ENCODE measurements around the gene BIN1. TPM values are rescaled to one million over a fixed set of nuclear protein-coding genes. Genes with fewer than 3 reads are reported as not detected.

Gene BIN1
- total RNA-seq, 1 experiment from 2014 or later: 34.1 TPM

DNA sequence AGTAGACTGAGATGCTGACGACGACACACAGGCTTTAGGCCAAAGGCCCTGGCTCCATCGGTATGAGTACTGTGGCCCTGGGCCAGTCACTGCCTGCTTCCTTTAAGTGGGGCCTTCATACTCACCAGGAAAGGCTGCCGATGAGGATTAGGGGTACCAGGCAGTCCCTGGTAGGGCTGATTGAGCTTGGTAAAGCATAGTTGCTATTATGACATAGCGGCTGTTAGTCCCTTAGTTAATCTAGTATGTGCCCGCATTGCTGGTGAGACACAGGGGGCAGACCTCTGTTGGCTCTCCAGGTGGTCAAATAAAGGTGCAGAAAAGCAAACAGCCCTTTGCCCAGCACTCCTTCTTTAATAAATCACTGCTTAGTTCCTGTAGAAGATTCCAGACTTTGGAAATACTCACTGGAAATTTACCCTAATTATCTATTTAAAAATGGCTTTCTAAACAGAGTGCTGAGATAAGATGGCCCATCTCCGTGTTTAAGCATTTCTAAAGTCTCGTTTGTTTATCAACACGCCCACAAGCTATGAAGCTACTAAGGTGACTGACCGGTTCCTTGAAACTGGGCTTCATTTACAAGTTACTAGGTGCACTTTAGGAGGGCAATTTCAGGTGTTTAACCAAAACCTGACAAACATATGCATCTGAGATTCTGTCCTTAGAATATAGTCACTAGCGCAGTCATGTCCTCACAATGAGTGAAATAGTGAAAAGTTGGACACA is 8.7 kb upstream of the BIN1 start:
- no TSS peak for BruUV-seq (replicated peaks)
- H3K4me3 ChIP-seq (ENCODE audit: low read depth, low read length, poor library complexity, severe bottlenecking): no peak overlapping the region
- H3K27ac ChIP-seq (ENCODE audit: low read depth, low read length, poor library complexity, severe bottlenecking): no peak overlapping the region
- no peaks in the 10 kb centered on the region for H3K4me1 ChIP-seq (ENCODE audit: insufficient read depth, low read length, poor library complexity, severe bottlenecking)
- no peaks in the 10 kb centered on the region for H3K36me3 ChIP-seq (ENCODE audit: insufficient read depth, low read length, poor library complexity, severe bottlenecking)
- peaks cover 9% of the 10 kb centered on the region for H3K27me3 ChIP-seq (replicated peaks; ENCODE audit: insufficient read depth, low read depth, low read length, poor library complexity)
- no peaks in the 10 kb centered on the region for H3K9me3 ChIP-seq (ENCODE audit: low read depth, low read length, poor library complexity, severe bottlenecking)
- TF ChIP-seq EZH2 (IDR thresholded peaks at IDR 0.05; ENCODE audit: borderline replicate concordance, low read depth, low read length, poor library complexity, severe bottlenecking): no peak
- TF ChIP-seq, protein P1, sequence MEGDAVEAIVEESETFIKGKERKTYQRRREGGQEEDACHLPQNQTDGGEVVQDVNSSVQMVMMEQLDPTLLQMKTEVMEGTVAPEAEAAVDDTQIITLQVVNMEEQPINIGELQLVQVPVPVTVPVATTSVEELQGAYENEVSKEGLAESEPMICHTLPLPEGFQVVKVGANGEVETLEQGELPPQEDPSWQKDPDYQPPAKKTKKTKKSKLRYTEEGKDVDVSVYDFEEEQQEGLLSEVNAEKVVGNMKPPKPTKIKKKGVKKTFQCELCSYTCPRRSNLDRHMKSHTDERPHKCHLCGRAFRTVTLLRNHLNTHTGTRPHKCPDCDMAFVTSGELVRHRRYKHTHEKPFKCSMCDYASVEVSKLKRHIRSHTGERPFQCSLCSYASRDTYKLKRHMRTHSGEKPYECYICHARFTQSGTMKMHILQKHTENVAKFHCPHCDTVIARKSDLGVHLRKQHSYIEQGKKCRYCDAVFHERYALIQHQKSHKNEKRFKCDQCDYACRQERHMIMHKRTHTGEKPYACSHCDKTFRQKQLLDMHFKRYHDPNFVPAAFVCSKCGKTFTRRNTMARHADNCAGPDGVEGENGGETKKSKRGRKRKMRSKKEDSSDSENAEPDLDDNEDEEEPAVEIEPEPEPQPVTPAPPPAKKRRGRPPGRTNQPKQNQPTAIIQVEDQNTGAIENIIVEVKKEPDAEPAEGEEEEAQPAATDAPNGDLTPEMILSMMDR (conservative IDR thresholded peaks at IDR 0.05; ENCODE audit: low read depth, low read length): no peak
- POLR2A ChIA-PET (ENCODE audit: low non-redundant PET): no interaction called here
- DNase-seq (ENCODE audit: low spot score): no peak
- CTCF ChIA-PET: no interaction called here
- intact Hi-C loops (cut with micrococcal nuclease; ENCODE audit: unreplicated experiment): no loop called here

DNA sequence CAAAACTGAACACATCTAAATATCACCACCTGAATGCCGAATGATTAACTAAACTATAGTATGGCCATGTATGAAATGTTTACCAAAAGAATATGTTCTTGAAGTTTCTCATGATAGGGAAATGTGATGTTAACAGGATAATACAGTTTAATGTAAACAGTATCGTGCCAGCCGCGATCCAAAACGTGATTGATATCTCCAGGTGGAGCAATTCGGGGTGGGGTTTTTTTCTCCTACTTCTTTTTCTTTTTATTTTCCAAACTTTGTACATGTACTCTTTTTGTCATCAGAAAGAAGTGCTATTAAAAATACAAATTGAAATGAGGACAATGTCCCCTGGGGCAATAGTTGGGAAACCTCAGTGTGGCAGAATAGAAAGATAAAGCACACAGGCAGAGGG is 4.0 kb upstream of the BIN1 start:
- TF ChIP-seq, protein P1 (conservative IDR thresholded peaks at IDR 0.05; ENCODE audit: low read depth, low read length): no peak
- TF ChIP-seq EZH2 (IDR thresholded peaks at IDR 0.05; ENCODE audit: borderline replicate concordance, low read depth, low read length, poor library complexity, severe bottlenecking): no peak
- H3K4me1 ChIP-seq (ENCODE audit: insufficient read depth, low read length, poor library complexity, severe bottlenecking): peaks cover 16% of the 10 kb centered on the region
- no peaks in the 10 kb centered on the region for H3K36me3 ChIP-seq (ENCODE audit: insufficient read depth, low read length, poor library complexity, severe bottlenecking)
- ChIA-PET CTCF (no interaction called here), POLR2A (ENCODE audit: low non-redundant PET) (no interaction called here)
- no peak overlapping the region for H3K27ac ChIP-seq (ENCODE audit: low read depth, low read length, poor library complexity, severe bottlenecking)
- peaks cover 9% of the 10 kb centered on the region for H3K27me3 ChIP-seq (replicated peaks; ENCODE audit: insufficient read depth, low read depth, low read length, poor library complexity)
- BruUV-seq (replicated peaks): no TSS peak
- intact Hi-C loops (cut with micrococcal nuclease; ENCODE audit: unreplicated experiment): no loop called here
- H3K9me3 ChIP-seq (ENCODE audit: low read depth, low read length, poor library complexity, severe bottlenecking): no peaks in the 10 kb centered on the region
- H3K4me3 ChIP-seq (ENCODE audit: low read depth, low read length, poor library complexity, severe bottlenecking): no peak overlapping the region
- DNase-seq (ENCODE audit: low spot score): no peak

DNA sequence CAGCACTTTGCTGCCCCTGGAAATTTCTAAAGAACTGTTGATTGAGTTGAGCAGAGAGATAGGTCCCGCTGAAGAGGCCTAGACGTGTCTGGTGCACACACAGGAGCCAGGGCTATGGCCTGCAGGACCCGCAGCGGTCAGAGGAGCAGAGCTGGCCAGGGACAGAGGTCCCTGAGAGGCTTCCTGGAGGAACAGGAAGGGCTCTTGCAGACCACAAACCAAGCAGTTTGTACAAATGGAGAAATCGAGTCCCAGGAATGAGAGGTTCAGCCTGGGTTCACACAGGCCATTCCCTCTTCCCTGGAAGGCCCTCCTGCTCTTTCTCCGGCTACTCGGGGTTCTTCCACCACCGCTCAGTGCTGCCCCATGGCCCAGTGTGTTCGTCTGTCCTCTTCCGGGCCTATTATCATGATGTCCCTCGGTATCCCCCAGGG is 1.2 kb upstream of the BIN1 start:
- H3K9me3 ChIP-seq (ENCODE audit: low read depth, low read length, poor library complexity, severe bottlenecking): no peaks in the 10 kb centered on the region
- no peak overlapping the region for H3K4me3 ChIP-seq (ENCODE audit: low read depth, low read length, poor library complexity, severe bottlenecking)
- intact Hi-C loops (cut with micrococcal nuclease; ENCODE audit: unreplicated experiment): no loop called here
- TF ChIP-seq, protein P1 (conservative IDR thresholded peaks at IDR 0.05; ENCODE audit: low read depth, low read length): no peak
- TF ChIP-seq EZH2 (IDR thresholded peaks at IDR 0.05; ENCODE audit: borderline replicate concordance, low read depth, low read length, poor library complexity, severe bottlenecking): no peak
- ChIA-PET CTCF (no interaction called here), POLR2A (ENCODE audit: low non-redundant PET) (no interaction called here)
- peaks cover 27% of the 10 kb centered on the region for H3K4me1 ChIP-seq (ENCODE audit: insufficient read depth, low read length, poor library complexity, severe bottlenecking)
- H3K36me3 ChIP-seq (ENCODE audit: insufficient read depth, low read length, poor library complexity, severe bottlenecking): no peaks in the 10 kb centered on the region
- DNase-seq (ENCODE audit: low spot score): no peak
- H3K27me3 ChIP-seq (replicated peaks; ENCODE audit: insufficient read depth, low read depth, low read length, poor library complexity): peaks cover 6% of the 10 kb centered on the region
- H3K27ac ChIP-seq (ENCODE audit: low read depth, low read length, poor library complexity, severe bottlenecking): no peak overlapping the region
- no TSS peak for BruUV-seq (replicated peaks)

Measured in A673 (cell line).